ENCODE measurements around the gene PTGS1.

DNA sequence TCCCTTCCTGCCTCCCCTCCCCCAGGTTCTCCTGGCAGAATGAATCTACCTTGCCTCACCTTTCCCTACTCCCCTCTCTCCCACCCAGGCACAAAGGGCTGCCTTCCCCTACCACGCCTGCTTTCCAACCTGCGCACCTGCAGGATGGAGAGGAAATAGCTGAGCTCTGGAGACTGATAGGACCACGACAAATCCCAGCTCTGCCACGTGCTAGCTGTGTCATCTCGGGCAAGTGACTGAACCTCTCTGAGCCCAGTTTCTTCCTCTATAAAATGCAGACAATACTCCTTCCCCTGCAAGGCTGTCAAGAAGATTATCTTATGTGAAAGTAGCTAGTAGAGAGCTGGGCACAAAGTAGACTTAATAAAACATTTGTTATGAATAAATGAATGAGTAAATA is 31.2 kb upstream of the PTGS1 start:
- TF ChIP-seq CTCF (IDR thresholded peaks at IDR 0.05; ENCODE audit: poor library complexity, severe bottlenecking) (no peak), TAF1 (IDR thresholded peaks at IDR 0.05; ENCODE audit: low read depth) (no peak)
